NCI-H460 (cell line): Measurements from ENCODE around the gene TMC6. TPM values are rescaled to one million over a fixed set of nuclear protein-coding genes. Genes with fewer than 3 reads are reported as not detected.
"Not testable (repeated sequence)": the region's sequence is repeated elsewhere in the genome, so short reads cannot be mapped to it uniquely, and the experiment has no call there.

Experiments
- DNase-seq: peaks from one replicate; pipeline ENCODE4 v3.0.0-alpha.2; 2016; ENCODE audit warnings: low read depth; ENCODE audit errors: extremely low read depth
- total RNA-seq: library from RNA; depleted of rRNA; stranded (reverse); fragments of >200 nt; shearing (Covaris generic); gene quantifications from 2 replicates; pipeline ENCODE4 v1.2.3, GENCODE V29; 2014

The TMC6 gene
- total RNA-seq, 1 experiment from 2014 or later: 17.2 TPM

DNA sequence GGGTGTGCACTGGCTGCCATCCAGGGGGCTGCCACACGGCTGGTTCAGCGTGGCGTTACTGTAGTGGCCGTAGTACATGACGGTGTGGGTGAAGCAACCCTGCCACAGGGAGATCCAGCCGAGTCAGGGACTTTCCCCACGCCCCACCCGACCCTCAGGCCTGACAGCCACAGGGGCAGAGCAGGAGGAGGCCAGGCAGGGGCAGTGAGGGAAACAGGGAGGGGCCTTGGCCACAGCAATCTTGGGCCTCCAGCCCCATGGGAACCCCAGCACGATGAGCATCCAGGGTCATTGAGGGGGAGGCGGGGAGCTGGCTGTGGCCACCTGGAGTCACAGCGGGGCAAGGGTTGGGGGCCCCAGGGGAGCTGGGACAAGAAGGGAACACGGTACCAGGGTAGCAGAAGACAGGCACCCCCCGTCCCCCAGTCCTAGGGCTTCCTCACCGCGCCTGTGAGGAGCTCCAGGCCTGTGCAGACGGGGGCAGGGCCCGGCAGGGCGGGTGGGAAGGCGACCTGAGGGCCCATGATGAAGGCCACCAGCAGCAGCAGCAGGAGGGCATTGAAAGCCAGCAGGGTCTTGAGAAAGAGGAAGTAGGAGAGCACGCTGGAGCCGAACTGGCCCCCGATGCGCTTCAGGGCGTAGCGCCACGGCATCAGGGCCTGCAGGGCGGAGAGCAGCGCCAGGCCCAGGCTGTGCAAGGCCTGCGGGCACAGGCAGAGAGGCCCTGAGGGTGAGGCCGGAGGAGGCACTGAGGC lies 4.3 kb downstream of the TMC6 start:
- DNase-seq: no peak

DNA sequence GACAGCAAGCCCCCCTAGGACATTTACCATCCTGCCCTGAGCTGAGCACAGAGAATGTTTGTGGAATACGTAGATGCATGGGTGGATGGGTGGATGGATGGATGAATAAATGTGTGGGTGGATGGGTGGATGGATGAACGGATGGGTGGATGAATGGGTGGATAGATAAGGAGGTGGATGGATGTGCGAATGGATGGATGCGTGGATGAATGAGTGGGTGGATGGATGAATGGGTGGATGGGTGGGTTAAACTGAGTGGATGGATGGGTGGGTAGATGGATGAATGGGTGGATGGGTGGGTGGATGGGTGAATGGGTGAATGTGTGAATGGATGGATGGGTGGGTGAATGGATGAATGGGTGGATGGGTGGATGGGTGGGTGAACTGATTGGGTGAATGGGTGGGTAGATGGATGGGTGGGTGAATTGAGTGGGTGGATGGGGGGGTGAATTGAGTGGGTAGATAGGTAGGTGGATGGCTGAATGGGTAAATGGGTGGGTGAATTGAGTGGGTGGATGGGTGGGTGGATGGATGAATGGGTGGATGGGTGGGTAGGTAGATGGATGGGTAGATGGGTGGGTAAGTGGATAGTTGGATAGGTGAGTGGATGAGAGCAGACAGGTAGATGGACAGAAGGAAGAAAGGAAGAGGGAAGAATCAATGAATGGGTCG lies 5.2 kb downstream of the TMC6 start:
- no peak for DNase-seq

DNA sequence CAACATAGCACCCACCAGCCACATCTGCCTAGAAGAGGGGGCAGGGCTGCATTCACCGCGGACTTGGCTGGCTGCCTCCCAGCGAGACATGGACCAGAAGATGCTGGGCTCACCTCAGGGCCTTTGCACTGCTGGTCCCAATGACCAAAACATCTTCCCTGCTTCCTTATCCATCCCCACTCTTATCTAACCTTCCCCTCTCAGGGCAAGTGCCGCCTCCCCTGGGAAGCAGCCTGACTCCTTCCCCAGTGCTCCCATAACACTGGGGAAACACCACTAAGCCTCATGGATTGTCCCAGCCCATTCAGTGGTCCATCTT lies 5.7 kb downstream of the TMC6 start:
- DNase-seq: no peak

- DNase-seq: no peak
Measured at GRCh38 chr17:78122216-78122930, 6.2 kb downstream of the TMC6 start.

GRCh38 chr17:78121801-78122215 lies 6.7 kb downstream of the TMC6 start:
- DNase-seq: no peak

DNA sequence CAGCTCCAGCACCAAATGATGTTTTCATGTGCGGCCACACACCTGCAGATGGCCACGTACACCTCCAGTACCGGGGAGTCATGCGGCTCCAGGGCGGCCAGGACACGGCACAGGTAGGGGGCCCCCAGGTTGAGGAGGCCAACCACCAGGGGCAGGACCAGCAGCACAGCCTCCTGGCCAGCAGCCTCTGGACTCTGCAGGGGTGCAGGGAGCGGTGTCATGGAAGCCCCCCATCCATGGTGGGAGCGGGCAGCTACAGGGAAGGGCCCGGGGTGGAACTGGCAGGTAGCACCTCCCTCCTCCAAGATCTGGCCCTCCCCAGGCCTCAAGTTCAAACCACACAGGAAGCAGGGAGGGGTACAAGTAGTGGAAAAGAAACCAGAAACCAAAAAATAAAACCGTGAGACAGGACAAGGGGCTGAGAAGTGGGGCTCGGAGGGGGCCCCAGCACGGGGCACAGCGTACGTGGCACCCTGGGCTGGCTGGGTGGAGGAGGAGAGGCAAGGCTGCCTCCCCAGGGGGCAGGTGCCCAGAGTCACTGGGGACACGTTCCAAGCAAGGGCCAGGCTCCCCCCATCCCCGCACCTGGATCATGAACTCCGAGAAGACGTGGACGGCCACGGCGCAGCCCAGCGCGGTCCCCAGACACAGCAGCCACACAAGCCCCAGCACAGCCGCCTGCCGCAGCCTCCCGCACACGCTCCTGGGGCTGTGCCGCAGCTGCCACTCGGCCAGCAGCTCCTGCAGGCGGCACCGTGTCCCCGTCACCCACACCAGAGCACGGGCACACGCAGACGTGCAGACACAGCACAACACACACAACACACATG lies 7.4 kb downstream of the TMC6 start:
- no peak for DNase-seq

DNA sequence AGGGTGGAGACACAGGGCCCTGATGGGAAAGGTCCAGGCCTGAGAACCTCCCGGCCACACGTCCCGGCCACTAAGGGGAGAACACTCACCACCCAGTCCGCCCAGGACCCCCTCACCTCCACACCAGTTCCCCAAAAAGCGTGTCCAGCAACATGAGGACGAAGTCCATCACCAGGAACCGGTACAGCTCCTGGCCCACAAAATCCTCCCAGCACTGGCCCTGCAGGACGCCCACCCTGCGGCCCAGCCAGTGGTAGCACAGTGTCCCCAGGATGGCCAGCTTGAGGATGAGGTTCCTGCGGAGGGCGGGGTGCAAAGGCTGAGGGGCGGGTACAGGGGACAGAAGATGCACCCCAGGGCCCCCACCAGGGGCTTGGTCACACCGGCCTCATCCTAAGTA lies 8.0 kb downstream of the TMC6 start:
- no peak for DNase-seq

DNA sequence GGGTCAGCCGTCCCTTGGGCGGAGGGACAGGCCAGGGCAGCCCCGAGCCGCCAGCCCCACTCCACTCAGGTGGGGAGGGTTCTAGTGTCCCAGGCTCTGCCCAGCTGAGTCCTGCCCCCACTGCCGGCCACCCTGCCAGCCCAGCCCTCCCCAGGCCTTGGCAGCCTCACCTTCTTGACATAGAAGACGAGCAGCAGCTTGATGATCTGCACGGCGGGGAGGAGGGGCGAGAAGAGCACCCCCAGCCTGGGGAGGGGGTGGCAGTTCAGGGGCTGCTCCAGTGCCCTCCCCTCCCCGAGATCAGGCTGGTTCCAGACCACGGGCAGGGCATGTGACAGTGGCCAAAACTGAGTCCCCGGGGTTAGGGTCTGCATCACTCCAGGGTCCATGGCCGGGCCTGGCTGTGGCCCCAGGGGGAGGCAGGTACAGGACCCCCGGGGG lies 9.7 kb downstream of the TMC6 start:
- no peak for DNase-seq

GRCh38 chr17:78117027-78117981 lies 11.3 kb downstream of the TMC6 start:
- no peak for DNase-seq

- DNase-seq: no peak
Measured at GRCh38 chr17:78116411-78116810, 12.1 kb downstream of the TMC6 start.

GRCh38 chr17:78115803-78116202 lies 12.8 kb downstream of the TMC6 start:
- not testable (repeated sequence) for DNase-seq

- DNase-seq: no peak
Measured at GRCh38 chr17:78114831-78115723, 13.5 kb downstream of the TMC6 start.

DNA sequence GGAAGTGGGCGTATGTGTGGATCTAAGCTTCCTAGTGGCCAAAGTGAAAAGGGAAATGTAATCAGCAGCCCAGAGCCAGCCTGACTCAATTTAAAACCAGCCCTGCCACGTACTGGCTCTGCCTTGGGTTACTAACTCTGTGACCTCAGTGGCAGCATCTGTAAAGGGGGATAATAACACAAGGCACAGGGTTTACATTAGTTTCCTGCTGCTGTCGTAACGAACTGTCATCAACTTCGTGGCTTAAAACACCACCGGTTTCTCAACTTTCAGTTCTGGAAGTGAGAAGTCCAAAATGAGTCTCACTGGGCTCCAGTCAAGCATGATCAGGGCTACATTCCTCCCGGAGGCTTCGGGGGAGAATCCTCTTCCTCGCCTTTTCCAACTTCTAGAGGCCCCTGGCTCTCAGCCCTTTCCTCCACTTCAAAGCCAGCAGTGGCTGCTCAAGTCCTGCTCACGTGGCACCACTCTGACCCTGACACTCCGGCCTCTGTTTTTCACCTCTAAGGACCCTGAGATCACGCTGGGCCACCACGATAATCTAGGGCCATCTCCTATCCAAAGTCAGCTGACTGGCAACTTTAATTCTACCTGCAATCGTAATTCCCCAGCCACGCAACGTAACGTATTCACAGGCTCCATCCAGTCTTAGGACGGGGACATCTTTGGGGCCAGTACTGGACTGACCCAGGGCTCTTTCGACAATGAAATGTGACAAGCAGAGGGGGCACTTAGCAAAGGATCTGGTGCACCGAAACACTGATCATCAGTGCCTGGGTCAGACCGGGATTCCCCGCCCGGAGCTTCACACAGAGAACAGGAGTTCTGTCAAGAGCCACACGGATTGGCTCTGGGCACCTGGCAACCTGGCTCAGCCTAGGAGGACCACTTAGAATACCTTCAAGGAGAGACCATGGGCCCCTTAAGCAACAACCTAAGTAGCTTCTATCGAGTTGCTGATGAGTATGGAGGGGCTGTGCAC lies 14.5 kb downstream of the TMC6 start:
- DNase-seq: no peak

GRCh38 chr17:78112518-78113471 lies 15.8 kb downstream of the TMC6 start:
- peak; percentile 67 for DNase-seq

- no peak for DNase-seq
Measured at GRCh38 chr17:78111727-78112517, 16.6 kb downstream of the TMC6 start.
